ENCODE measurements around the gene PPP6R2. TPM values are rescaled to one million over a fixed set of nuclear protein-coding genes. Genes with fewer than 3 reads are reported as not detected.

The PPP6R2 gene
- polyA plus RNA-seq, 1 experiment, result 26.6 TPM

GRCh38 chr22:50436841-50437341 is 93.8 kb downstream of the PPP6R2 start:
- Histone ChIP-seq H3K27ac (ENCODE audit: low read depth, low read length) (no peak overlapping the region), H3K9me3 (ENCODE audit: control insufficient read depth, insufficient read depth, low read length) (no peaks in the 10 kb centered on the region), H3K27me3 (ENCODE audit: control insufficient read depth, insufficient read depth, low read length) (no peaks in the 10 kb centered on the region), H3K4me3 (ENCODE audit: low read depth, low read length) (no peak overlapping the region)
- no peak for DNase-seq (ENCODE audit: low read depth, low spot score)
- TF ChIP-seq CTCF (IDR thresholded peaks at IDR 0.05; ENCODE audit: low read depth, low read length), result no peak
- CTCF ChIA-PET, result no interaction called here
- POLR2A ChIA-PET, result interaction anchor here (0.6 kb wide), 1 partner anchor 71 kb away, joined by 7 read pairs; no protein-coding TSS in a partner anchor

DNA sequence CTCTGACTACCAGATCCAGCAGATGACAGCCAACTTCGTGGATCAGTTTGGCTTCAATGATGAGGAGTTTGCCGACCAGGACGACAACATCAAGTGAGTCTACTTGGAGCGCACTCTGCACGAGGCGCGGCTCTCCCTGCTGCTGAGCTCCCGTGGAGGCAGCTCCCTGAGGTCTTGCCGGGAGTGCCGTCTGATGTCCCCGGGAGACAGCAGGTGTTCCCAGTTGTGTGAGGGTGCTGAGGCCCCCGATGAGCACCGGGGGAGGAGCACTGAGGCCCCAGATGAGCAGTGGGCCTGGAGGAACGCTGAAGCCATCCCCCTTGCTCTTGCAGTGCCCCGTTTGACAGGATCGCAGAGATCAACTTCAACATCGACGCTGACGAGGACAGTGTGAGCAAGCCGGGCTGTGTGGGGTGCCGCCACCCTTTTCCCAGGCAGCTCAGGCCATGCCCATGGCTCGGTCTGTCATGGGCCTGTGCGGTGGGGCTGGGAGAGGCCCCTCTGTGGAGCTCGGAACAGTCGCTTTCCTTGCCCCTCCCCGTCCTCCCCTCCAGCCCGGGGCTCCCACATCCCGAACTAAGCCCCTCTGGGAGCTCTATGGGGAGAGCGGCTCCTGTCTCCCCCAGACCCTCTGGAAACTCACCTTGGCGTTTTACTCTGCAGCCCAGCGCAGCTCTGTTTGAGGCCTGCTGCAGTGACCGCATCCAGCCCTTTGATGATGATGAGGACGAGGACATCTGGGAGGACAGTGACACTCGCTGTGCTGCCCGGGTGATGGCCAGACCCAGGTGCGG is 94.6 kb downstream of the PPP6R2 start:
- ChIA-PET CTCF (no interaction called here), POLR2A (interaction anchor here (0.6 kb wide), 1 partner anchor 72 kb away, joined by 7 read pairs; no protein-coding TSS in a partner anchor)
- DNase-seq (ENCODE audit: low read depth, low spot score), result no peak
- no peak overlapping the region for H3K27ac ChIP-seq (ENCODE audit: low read depth, low read length)
- no peaks in the 10 kb centered on the region; the same call in 1 of the 2 replicates for H3K9me3 ChIP-seq (ENCODE audit: control insufficient read depth, insufficient read depth, low read length)
- TF ChIP-seq CTCF (IDR thresholded peaks at IDR 0.05; ENCODE audit: low read depth, low read length), result no peak
- H3K27me3 ChIP-seq (ENCODE audit: control insufficient read depth, insufficient read depth, low read length), result no peaks in the 10 kb centered on the region
- H3K4me3 ChIP-seq (ENCODE audit: low read depth, low read length), result no peak overlapping the region

- CTCF ChIA-PET, result no interaction called here
- no peak for DNase-seq (ENCODE audit: low read depth, low spot score)
- no peak for TF ChIP-seq CTCF (IDR thresholded peaks at IDR 0.05; ENCODE audit: low read depth, low read length)
- POLR2A ChIA-PET, result no interaction called here
- Histone ChIP-seq H3K9me3 (ENCODE audit: control insufficient read depth, insufficient read depth, low read length) (no peaks in the 10 kb centered on the region; the same call in 1 of the 2 replicates), H3K4me3 (ENCODE audit: low read depth, low read length) (no peak overlapping the region), H3K27ac (ENCODE audit: low read depth, low read length) (no peak overlapping the region), H3K27me3 (ENCODE audit: control insufficient read depth, insufficient read depth, low read length) (no peaks in the 10 kb centered on the region)
Observed at GRCh38 chr22:50438305-50439275, 95.5 kb downstream of the PPP6R2 start.

GRCh38 chr22:50439314-50439870 is 96.3 kb downstream of the PPP6R2 start:
- ChIA-PET POLR2A (interaction anchor here (1.1 kb wide), 1 partner anchor 11 kb away, joined by 3 read pairs; no protein-coding TSS in a partner anchor), CTCF (no interaction called here)
- Histone ChIP-seq H3K27ac (ENCODE audit: low read depth, low read length) (no peak overlapping the region), H3K4me3 (ENCODE audit: low read depth, low read length) (no peak overlapping the region), H3K27me3 (ENCODE audit: control insufficient read depth, insufficient read depth, low read length) (no peaks in the 10 kb centered on the region), H3K9me3 (ENCODE audit: control insufficient read depth, insufficient read depth, low read length) (no peaks in the 10 kb centered on the region; the same call in 1 of the 2 replicates)
- DNase-seq (ENCODE audit: low read depth, low spot score), result no peak
- TF ChIP-seq CTCF (IDR thresholded peaks at IDR 0.05; ENCODE audit: low read depth, low read length), result no peak

Data from AG04450 (cell line).